Progenitor cell of endocrine pancreas (in vitro differentiated cells): ENCODE measurements around the gene ZNF366. TPM values are rescaled to one million over a fixed set of nuclear protein-coding genes. Genes with fewer than 3 reads are reported as not detected.

Source experiments
- DNase-seq: peaks from one replicate; pipeline ENCODE4 v3.0.0; 2021; ENCODE audit warnings: low spot score; ENCODE audit not compliant: unreplicated experiment
- H3K27ac Mint-ChIP-seq: 2 replicates; pipeline ENCODE4 v1.8.0; 2021; ENCODE audit warnings: mild to moderate bottlenecking, moderate library complexity, mixed read lengths
- H3K27me3 Mint-ChIP-seq: 2 replicates; pipeline ENCODE4 v1.8.0; 2021; ENCODE audit warnings: mixed read lengths
- H3K36me3 Mint-ChIP-seq: 2 replicates; pipeline ENCODE4 v1.8.0; 2022; ENCODE audit warnings: mixed read lengths; ENCODE audit not compliant: insufficient read depth
- H3K4me1 Mint-ChIP-seq: 2 replicates; pipeline ENCODE4 v1.8.0; 2021; ENCODE audit warnings: low read depth, mixed read lengths
- H3K4me3 Mint-ChIP-seq: 2 replicates; pipeline ENCODE4 v1.8.0; 2021; ENCODE audit warnings: low read depth, mild to moderate bottlenecking, moderate library complexity, mixed read lengths
- H3K9me3 Mint-ChIP-seq: 2 replicates; pipeline ENCODE4 v1.8.0; 2021; ENCODE audit warnings: low read depth, mixed read lengths
- total RNA-seq: library from RNA; stranded (reverse); gene quantifications from 2 replicates; pipeline ENCODE4 v1.2.1, GENCODE V29; 2021
- TF ChIP-seq, protein P1 (sequence below): fragments of 200-600 bp; sonication (generic); IDR thresholded peaks from one replicate; pipeline ENCODE4 v1.5.0; 2021; ENCODE audit warnings: antibody characterized with exemption, mild to moderate bottlenecking; ENCODE audit not compliant: unreplicated experiment

The ZNF366 gene
- total RNA-seq, 1 donor from 2014 or later: not detected

DNA sequence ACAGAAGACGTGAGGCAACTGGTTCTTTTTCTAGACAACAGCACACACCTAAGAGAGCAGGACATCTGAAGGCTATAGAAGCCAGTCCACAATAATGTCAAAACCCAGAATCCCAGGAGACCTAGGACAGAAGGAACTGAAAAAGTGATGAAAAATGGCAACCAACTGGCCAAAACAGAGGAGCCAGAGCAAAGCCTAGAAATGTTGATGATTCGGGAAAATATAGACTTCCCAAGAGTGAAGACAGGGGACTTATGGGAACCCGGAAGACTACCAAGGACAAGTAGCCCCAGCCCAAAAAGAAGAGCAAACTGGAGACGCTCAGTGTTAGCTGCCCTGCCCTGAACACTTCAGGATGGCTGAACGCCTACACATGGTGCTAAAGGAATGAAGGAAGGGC is 43.4 kb upstream of the ZNF366 start:
- Mint-ChIP-seq H3K36me3 (no peaks in the 10 kb centered on the region), H3K9me3 (peaks cover 21% of the 10 kb centered on the region)

DNA sequence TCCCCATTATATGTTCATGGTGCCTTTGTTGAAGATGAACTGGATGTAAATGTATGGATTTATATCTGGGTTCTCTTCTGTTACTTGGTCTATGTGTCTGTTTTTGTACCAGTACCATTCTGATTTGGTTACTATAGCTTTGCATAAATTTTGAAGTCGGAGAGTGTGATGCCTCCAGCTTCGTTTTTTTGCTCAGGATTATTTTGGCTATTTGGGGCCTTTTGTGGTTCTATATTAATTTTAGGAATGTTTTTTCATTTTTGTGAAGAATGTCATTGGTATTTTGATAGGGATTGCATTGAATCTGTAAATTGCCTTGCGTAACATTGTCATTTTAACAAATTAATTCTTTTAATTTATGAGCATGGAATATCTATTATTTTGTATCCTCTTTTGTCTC is 36.6 kb upstream of the ZNF366 start:
- no peak overlapping the region for H3K4me3 Mint-ChIP-seq

More for the DNA sequence above, 43.4 kb upstream of the ZNF366 start:
- TF ChIP-seq, protein P1, sequence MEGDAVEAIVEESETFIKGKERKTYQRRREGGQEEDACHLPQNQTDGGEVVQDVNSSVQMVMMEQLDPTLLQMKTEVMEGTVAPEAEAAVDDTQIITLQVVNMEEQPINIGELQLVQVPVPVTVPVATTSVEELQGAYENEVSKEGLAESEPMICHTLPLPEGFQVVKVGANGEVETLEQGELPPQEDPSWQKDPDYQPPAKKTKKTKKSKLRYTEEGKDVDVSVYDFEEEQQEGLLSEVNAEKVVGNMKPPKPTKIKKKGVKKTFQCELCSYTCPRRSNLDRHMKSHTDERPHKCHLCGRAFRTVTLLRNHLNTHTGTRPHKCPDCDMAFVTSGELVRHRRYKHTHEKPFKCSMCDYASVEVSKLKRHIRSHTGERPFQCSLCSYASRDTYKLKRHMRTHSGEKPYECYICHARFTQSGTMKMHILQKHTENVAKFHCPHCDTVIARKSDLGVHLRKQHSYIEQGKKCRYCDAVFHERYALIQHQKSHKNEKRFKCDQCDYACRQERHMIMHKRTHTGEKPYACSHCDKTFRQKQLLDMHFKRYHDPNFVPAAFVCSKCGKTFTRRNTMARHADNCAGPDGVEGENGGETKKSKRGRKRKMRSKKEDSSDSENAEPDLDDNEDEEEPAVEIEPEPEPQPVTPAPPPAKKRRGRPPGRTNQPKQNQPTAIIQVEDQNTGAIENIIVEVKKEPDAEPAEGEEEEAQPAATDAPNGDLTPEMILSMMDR: no peak
- Mint-ChIP-seq H3K27ac (no peak overlapping the region), H3K4me3 (no peak overlapping the region), H3K4me1 (peaks cover under 1% of the 10 kb centered on the region), H3K27me3 (peaks cover 3% of the 10 kb centered on the region)
- DNase-seq: no peak

DNA sequence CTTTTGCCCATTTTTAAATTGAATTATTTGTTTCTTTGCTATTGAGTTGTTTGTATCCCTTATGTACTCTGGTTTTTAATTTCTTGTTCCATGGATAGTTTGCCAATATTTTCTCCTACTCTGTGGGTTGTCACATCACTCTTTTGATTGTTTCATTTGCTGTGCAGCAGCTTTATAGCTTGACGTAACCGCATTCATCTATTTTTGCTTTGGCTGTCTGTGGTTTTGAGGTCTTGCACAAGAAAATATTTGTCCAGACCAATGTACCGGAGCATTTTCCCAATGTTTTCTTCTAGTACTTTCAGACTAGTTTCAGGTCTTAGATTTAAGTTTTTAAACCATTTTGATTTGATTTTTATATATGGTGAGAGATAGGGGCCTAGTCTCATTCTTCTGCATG is 36.2 kb upstream of the ZNF366 start:
- no peak for DNase-seq
- Mint-ChIP-seq H3K4me3 (no peak overlapping the region), H3K9me3 (peaks cover 22% of the 10 kb centered on the region), H3K27ac (no peak overlapping the region), H3K27me3 (no peaks in the 10 kb centered on the region), H3K4me1 (peaks cover 2% of the 10 kb centered on the region), H3K36me3 (no peaks in the 10 kb centered on the region)
- TF ChIP-seq, protein P1: no peak

More for the DNA sequence above, 36.6 kb upstream of the ZNF366 start:
- TF ChIP-seq, protein P1: no peak
- Mint-ChIP-seq H3K9me3 (peaks cover 23% of the 10 kb centered on the region), H3K4me1 (peaks cover 2% of the 10 kb centered on the region), H3K27ac (no peak overlapping the region), H3K27me3 (no peaks in the 10 kb centered on the region), H3K36me3 (no peaks in the 10 kb centered on the region)
- no peak for DNase-seq

DNA sequence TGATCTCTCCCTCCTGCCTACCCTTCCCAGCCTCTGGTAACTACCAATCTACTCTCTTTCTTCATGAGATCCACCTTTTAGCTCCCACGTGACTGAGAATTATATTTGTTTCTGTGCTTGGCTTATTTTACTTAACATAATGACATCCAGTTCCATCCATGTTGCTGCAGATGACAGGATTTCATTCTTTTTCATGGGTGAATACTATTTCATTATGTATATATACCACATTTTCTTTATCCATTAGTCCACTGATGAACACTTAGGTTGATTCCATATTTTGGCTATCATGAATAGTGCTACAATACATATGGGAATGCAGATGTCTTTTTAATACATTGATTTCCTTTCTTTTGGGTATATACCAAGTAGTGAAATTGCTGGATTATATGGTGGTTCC is 35.5 kb upstream of the ZNF366 start:
- H3K27me3 Mint-ChIP-seq: peaks cover 2% of the 10 kb centered on the region
- no peaks in the 10 kb centered on the region for H3K36me3 Mint-ChIP-seq
- H3K4me3 Mint-ChIP-seq: no peak overlapping the region
- H3K27ac Mint-ChIP-seq: no peak overlapping the region
- no peak for DNase-seq
- peaks cover 18% of the 10 kb centered on the region for H3K9me3 Mint-ChIP-seq
- peaks cover 2% of the 10 kb centered on the region for H3K4me1 Mint-ChIP-seq
- TF ChIP-seq, protein P1: no peak

GRCh38 chr5:72541501-72542225 is 34.5 kb upstream of the ZNF366 start:
- Mint-ChIP-seq H3K4me3 (no peak overlapping the region), H3K9me3 (peaks cover 13% of the 10 kb centered on the region), H3K27ac (no peak overlapping the region), H3K36me3 (no peaks in the 10 kb centered on the region), H3K4me1 (peaks cover 2% of the 10 kb centered on the region), H3K27me3 (peaks cover 2% of the 10 kb centered on the region)
- TF ChIP-seq, protein P1: no peak
- DNase-seq: no peak
